Chondrocyte (in vitro differentiated cells): ENCODE data around the gene JUP. TPM values are rescaled to one million over a fixed set of nuclear protein-coding genes. Genes with fewer than 3 reads are reported as not detected.

Source experiments
- DNase-seq: peaks from one replicate; pipeline ENCODE4 v3.0.0; 2021; ENCODE audit warnings: mixed read lengths, low spot score
- H3K27ac Mint-ChIP-seq: one replicate; pipeline ENCODE4 v1.8.0; 2021; ENCODE audit warnings: mild to moderate bottlenecking, moderate library complexity, mixed read lengths; ENCODE audit not compliant: unreplicated experiment
- H3K27me3 Mint-ChIP-seq: 2 replicates; pipeline ENCODE4 v1.8.0; 2021; ENCODE audit warnings: low read depth, mixed read lengths
- H3K36me3 Mint-ChIP-seq: 2 replicates; pipeline ENCODE4 v1.8.0; 2021; ENCODE audit warnings: low read depth, mixed read lengths
- H3K4me1 Mint-ChIP-seq: 2 replicates; pipeline ENCODE4 v1.8.0; 2021; ENCODE audit warnings: low read depth, mild to moderate bottlenecking, mixed read lengths
- H3K4me3 Mint-ChIP-seq: one replicate; pipeline ENCODE4 v1.8.0; 2021; ENCODE audit warnings: mild to moderate bottlenecking, moderate library complexity, mixed read lengths; ENCODE audit not compliant: unreplicated experiment
- H3K9me3 Mint-ChIP-seq: 2 replicates; pipeline ENCODE4 v1.8.0; 2021; ENCODE audit warnings: low read depth, mixed read lengths
- total RNA-seq: library from RNA; stranded (reverse); gene quantifications from 3 replicates; pipeline ENCODE4 v1.2.1, GENCODE V29; 2021
- TF ChIP-seq, protein P1 (sequence below): fragments of 200-600 bp; sonication (generic); IDR thresholded peaks from 2 replicates; pipeline ENCODE4 v1.5.0; 2021; ENCODE audit warnings: antibody characterized with exemption, mild to moderate bottlenecking, moderate library complexity

The JUP gene
- total RNA-seq, 1 donor from 2014 or later: 18.8 TPM

DNA sequence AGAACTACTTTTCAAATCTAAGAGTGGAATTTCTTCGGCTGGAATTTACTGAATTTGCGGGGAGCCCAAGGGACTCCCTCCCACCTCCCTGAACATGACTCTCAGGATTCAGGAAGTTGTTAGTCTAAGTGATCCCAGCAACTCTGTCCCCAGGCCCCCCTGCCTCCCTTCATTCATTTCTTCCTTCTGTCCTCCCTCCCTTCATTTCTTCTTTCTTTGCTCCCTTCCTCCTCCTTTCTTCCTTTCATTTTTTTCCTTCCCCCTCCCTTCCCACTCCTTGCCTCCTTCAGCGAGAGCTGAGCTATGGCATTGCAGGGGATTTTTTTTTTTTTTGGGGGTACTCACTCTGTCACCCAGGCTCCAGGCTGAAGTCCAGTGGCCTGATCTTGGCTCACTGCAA, 10.9 kb upstream of the JUP start:
- Mint-ChIP-seq H3K9me3 (no peaks in the 10 kb centered on the region), H3K27me3 (no peaks in the 10 kb centered on the region), H3K27ac (no peak overlapping the region), H3K4me3 (no peak overlapping the region), H3K36me3 (peaks cover 2% of the 10 kb centered on the region), H3K4me1 (peaks cover 29% of the 10 kb centered on the region)
- no peak for DNase-seq
- TF ChIP-seq, protein P1, sequence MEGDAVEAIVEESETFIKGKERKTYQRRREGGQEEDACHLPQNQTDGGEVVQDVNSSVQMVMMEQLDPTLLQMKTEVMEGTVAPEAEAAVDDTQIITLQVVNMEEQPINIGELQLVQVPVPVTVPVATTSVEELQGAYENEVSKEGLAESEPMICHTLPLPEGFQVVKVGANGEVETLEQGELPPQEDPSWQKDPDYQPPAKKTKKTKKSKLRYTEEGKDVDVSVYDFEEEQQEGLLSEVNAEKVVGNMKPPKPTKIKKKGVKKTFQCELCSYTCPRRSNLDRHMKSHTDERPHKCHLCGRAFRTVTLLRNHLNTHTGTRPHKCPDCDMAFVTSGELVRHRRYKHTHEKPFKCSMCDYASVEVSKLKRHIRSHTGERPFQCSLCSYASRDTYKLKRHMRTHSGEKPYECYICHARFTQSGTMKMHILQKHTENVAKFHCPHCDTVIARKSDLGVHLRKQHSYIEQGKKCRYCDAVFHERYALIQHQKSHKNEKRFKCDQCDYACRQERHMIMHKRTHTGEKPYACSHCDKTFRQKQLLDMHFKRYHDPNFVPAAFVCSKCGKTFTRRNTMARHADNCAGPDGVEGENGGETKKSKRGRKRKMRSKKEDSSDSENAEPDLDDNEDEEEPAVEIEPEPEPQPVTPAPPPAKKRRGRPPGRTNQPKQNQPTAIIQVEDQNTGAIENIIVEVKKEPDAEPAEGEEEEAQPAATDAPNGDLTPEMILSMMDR: no peak

DNA sequence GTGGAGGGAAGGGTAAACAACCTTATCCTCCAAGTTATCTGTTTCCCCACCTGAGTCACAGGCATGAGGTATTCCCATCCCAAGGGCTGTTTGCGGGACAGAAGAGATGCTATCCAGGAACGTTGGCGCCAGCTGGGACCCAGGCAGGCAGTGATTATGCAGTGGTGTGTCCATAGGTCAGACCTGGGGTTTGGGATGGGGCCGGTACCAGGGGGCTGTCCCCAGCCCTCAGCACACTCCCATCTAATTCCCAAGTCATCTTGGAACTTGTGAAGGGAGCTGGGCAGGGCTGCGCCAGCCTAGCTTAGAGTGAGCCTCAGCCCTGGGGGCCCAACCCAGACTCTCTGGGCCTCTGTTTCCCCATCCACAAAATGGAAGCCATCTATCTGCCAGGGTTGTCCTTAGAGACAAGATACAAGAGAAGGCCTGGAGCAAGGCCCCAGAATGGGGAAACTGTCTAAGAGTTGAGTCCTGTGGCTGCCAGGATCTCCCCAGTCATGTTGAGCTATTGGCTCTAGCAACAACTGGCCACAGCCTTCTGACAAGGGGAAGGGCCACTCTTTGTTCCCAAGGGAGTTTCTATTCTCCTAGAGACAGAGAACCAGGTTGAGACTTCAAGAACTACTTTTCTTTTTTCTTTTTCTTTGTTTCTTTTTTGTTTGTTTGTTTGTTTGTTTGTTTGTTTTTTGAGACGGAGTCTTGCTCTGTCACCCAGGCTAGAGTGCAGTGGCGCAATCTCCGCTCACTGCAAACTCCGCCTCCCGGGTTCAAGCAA, 9.8 kb upstream of the JUP start:
- Mint-ChIP-seq H3K4me1 (peaks cover 27% of the 10 kb centered on the region), H3K4me3 (no peak overlapping the region), H3K27ac (no peak overlapping the region), H3K36me3 (no peaks in the 10 kb centered on the region), H3K27me3 (no peaks in the 10 kb centered on the region), H3K9me3 (no peaks in the 10 kb centered on the region)
- TF ChIP-seq, protein P1: no peak
- DNase-seq: no peak

DNA sequence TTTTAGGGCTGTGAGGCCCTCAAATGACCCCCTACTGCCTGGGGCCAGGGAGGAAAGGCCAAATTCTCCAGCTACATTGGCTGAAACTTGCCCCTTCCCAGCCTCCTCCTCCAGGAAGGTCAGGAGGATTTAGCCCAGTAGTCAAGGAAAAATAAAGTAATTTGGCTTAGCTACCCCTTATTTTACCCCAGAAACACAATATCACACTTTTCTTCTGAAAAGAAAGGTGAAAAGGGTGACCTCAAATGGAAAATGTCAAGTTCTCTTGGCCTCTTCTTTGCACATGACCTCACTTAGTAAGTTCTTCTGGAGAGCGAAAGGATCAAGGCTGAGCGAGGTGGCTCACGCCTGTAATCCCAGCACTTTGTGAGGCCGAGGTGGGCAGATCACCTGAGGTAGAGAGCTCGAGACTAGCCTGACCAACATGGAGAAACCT, 8.0 kb upstream of the JUP start:
- Mint-ChIP-seq H3K27ac (no peak overlapping the region), H3K36me3 (no peaks in the 10 kb centered on the region), H3K9me3 (no peaks in the 10 kb centered on the region)

DNA sequence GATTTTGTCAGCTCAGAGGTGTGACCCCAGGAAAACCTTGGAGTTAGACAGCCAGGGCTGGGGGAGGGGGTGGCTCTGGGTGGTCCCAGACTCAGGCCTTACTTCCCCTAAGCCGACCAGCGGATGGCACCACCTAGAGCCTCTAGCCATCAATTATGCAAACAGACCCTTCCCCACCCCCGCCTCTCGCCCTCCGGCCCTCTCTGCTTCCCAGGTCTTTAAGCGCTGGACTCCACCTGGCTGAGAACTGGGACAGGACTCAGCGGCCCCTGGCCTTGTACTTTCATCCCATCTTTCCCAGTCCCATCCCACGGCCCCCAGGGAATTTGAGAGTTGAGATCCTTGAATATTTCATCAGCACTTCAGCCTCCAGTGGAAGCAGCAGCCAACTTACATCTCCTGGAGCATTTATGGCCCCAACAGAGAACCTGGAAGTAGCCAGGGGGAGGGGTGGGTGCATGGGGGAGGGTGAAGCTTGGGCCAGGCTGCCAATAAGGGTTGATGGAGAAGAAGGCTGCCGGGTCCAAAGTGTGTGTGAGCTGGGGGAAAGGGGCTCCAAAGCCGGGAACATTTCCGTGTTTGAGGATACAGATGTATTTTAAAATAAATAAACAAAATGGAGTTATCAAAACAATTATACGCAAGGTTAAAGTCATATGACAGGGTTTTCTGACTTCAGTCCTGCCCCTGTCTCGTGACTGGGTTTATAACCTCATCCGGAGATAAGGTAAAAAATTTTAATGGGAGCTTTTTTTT, 7.5 kb upstream of the JUP start:
- Mint-ChIP-seq H3K36me3 (no peaks in the 10 kb centered on the region), H3K4me3 (no peak overlapping the region), H3K27ac (no peak overlapping the region), H3K9me3 (no peaks in the 10 kb centered on the region), H3K4me1 (peaks cover 21% of the 10 kb centered on the region), H3K27me3 (no peaks in the 10 kb centered on the region)
- DNase-seq: no peak
- TF ChIP-seq, protein P1: no peak

More for the DNA sequence above, 8.0 kb upstream of the JUP start:
- no peak for DNase-seq
- TF ChIP-seq, protein P1: no peak
- Mint-ChIP-seq H3K4me1 (peaks cover 21% of the 10 kb centered on the region), H3K4me3 (no peak overlapping the region), H3K27me3 (no peaks in the 10 kb centered on the region)
